HepG2 (cell line): Measurements from ENCODE around the gene URM1. TPM values are rescaled to one million over a fixed set of nuclear protein-coding genes. Genes with fewer than 3 reads are reported as not detected.

ENCODE experiments used
- FIP1L1 ChIP-seq: fragments of 200-400 bp; formaldehyde crosslinking; IDR thresholded peaks from 2 replicates; pipeline ENCODE4 v1.6.1; 2018; ENCODE audit warnings: low read depth, mild to moderate bottlenecking, low read length, moderate library complexity, borderline replicate concordance; ENCODE audit not compliant: insufficient read depth
- FOXA3 ChIP-seq: IDR thresholded peaks from 2 replicates; pipeline ENCODE4 v1.6.1; 2016; ENCODE audit warnings: missing genetic modification reagents, missing compliant biosample characterization
- GABPB1 ChIP-seq: IDR thresholded peaks from 2 replicates; pipeline ENCODE4 v1.6.1; 2016; ENCODE audit warnings: mild to moderate bottlenecking, missing genetic modification reagents, moderate library complexity, missing compliant biosample characterization
- HNRNPL ChIP-seq: fragments of 200-400 bp; formaldehyde crosslinking; IDR thresholded peaks from 2 replicates; pipeline ENCODE4 v1.6.1; 2017; ENCODE audit warnings: mild to moderate bottlenecking, low read depth, low read length
- KDM3A ChIP-seq: IDR thresholded peaks from 2 replicates; pipeline ENCODE4 v1.6.1; 2018; ENCODE audit warnings: low read depth, missing compliant biosample characterization
- KLF16 ChIP-seq, 2 experiments: sonication (generic) in 1 of 2; formaldehyde crosslinking in 1 of 2; IDR thresholded peaks; 2 replicates each; pipeline versions ENCODE4 v1.6.1 to v1.8.0; 2016 to 2023; ENCODE audit warnings: missing genetic modification reagents in 2 of 2, missing compliant biosample characterization in 1 of 2
- MAF1 ChIP-seq: sonication (generic); formaldehyde crosslinking; IDR thresholded peaks from 2 replicates; pipeline ENCODE4 v1.5.0; 2020; ENCODE audit warnings: missing genetic modification reagents, borderline replicate concordance
- MAZ ChIP-seq, 2 experiments: sonication (generic) in 1 of 2; formaldehyde crosslinking in 1 of 2; IDR thresholded peaks; 2 replicates each; pipeline versions ENCODE4 v1.5.0 to v1.6.1; 2012 to 2020; ENCODE audit warnings: low read depth in 2 of 2, mild to moderate bottlenecking in 2 of 2, borderline replicate concordance in 1 of 2, improper control_type of control experiment in 1 of 2, low read length in 1 of 2, missing genetic modification reagents in 1 of 2, moderate library complexity in 1 of 2
- MTF2 ChIP-seq: sonication (generic); formaldehyde crosslinking; IDR thresholded peaks from 2 replicates; pipeline ENCODE4 v1.5.0; 2020; ENCODE audit warnings: missing genetic modification reagents, borderline replicate concordance
- PCBP1 ChIP-seq: fragments of 200-400 bp; formaldehyde crosslinking; IDR thresholded peaks from 2 replicates; pipeline ENCODE4 v1.6.1; 2017; ENCODE audit warnings: mild to moderate bottlenecking, low read depth, low read length, borderline replicate concordance
- REL ChIP-seq: sonication (generic); formaldehyde crosslinking; conservative IDR thresholded peaks from 2 replicates; pipeline ENCODE4 v1.8.0; 2022; ENCODE audit warnings: mild to moderate bottlenecking, missing genetic modification reagents, moderate library complexity
- TCF7L2 ChIP-seq: IDR thresholded peaks from 2 replicates; pipeline ENCODE4 v1.6.1; 2011; ENCODE audit warnings: mild to moderate bottlenecking, low read depth, low read length, moderate library complexity
- TP53 ChIP-seq: sonication (generic); formaldehyde crosslinking; conservative IDR thresholded peaks from 2 replicates; pipeline ENCODE4 v1.4.0; 2020; ENCODE audit warnings: missing genetic modification reagents
- ZFP90 ChIP-seq: sonication (generic); formaldehyde crosslinking; IDR thresholded peaks from 2 replicates; pipeline ENCODE4 v1.8.0; 2022; ENCODE audit warnings: missing genetic modification reagents, mild to moderate bottlenecking, inconsistent platforms, borderline replicate concordance
- ZNF343 ChIP-seq: sonication (generic); formaldehyde crosslinking; IDR thresholded peaks from 2 replicates; pipeline ENCODE4 v1.4.0; 2020; ENCODE audit warnings: mild to moderate bottlenecking, missing genetic modification reagents
- ZNF383 ChIP-seq: sonication (generic); formaldehyde crosslinking; IDR thresholded peaks from 2 replicates; pipeline ENCODE4 v1.4.0; 2020; ENCODE audit warnings: missing genetic modification reagents, mild to moderate bottlenecking, borderline replicate concordance
- ZNF460 ChIP-seq: sonication (generic); formaldehyde crosslinking; IDR thresholded peaks from 2 replicates; pipeline ENCODE4 v1.5.1; 2020; ENCODE audit warnings: missing genetic modification reagents, mild to moderate bottlenecking, borderline replicate concordance
- ZNF543 ChIP-seq: sonication (generic); formaldehyde crosslinking; IDR thresholded peaks from 2 replicates; pipeline ENCODE4 v1.4.0; 2020; ENCODE audit warnings: mild to moderate bottlenecking, missing genetic modification reagents
- ZNF598 ChIP-seq: sonication (generic); formaldehyde crosslinking; IDR thresholded peaks from 2 replicates; pipeline ENCODE4 v1.5.1; 2020; ENCODE audit warnings: mild to moderate bottlenecking, missing genetic modification reagents, borderline replicate concordance
- ZNF614 ChIP-seq: IDR thresholded peaks from 2 replicates; pipeline ENCODE4 v1.6.1; 2018; ENCODE audit warnings: missing biosample characterization, missing genetic modification reagents, inconsistent platforms, borderline replicate concordance
- ZNF7 ChIP-seq: IDR thresholded peaks from 2 replicates; pipeline ENCODE4 v1.6.1; 2016; ENCODE audit warnings: missing biosample characterization, missing genetic modification reagents
- ZNF891 ChIP-seq: sonication (generic); formaldehyde crosslinking; IDR thresholded peaks from 2 replicates; pipeline ENCODE4 v1.5.0; 2020; ENCODE audit warnings: mild to moderate bottlenecking, missing genetic modification reagents
- polyA plus RNA-seq, 8 experiments: library from polyadenylated mRNA; depleted of rRNA in 3 of 8; stranded (reverse) in 7 of 8; unstranded in 1 of 8; fragments of >200 nt; fragmentation: Illumina TruSeq in 4 of 8; extraction: Trizol in 4 of 8; gene quantifications; 2 replicates each; pipeline versions ENCODE4 v1.2.1 to v1.2.3, GENCODE V29; 2011 to 2016; ENCODE audit warnings: low read depth in 4 of 8, missing spikeins in 1 of 8, mixed read lengths in 1 of 8; ENCODE audit not compliant: insufficient read depth in 1 of 8
- total RNA-seq, 5 experiments: library from RNA; depleted of rRNA; stranded (reverse); fragments of >200 nt; fragmentation: Illumina TruSeq; extraction: Trizol; gene quantifications; 2 replicates each; pipeline ENCODE4 v1.2.3, GENCODE V29; 2016; ENCODE audit warnings: low read depth in 1 of 5
- TF ChIP-seq, protein P1 (sequence below): sonication (generic); formaldehyde crosslinking; IDR thresholded peaks from 2 replicates; pipeline ENCODE4 v1.5.0; 2020; ENCODE audit warnings: missing genetic modification reagents, mild to moderate bottlenecking, borderline replicate concordance
- TF ChIP-seq, protein P2 (sequence below): sonication (generic); formaldehyde crosslinking; IDR thresholded peaks from 2 replicates; pipeline ENCODE4 v1.4.0; 2020; ENCODE audit warnings: missing genetic modification reagents

The URM1 gene
- total and polyA plus RNA-seq, 2 of the 13 experiments (the other 11 are each of a cell fraction or from before 2014, with no cell fraction given) = 37.1 to 41.3 TPM

DNA sequence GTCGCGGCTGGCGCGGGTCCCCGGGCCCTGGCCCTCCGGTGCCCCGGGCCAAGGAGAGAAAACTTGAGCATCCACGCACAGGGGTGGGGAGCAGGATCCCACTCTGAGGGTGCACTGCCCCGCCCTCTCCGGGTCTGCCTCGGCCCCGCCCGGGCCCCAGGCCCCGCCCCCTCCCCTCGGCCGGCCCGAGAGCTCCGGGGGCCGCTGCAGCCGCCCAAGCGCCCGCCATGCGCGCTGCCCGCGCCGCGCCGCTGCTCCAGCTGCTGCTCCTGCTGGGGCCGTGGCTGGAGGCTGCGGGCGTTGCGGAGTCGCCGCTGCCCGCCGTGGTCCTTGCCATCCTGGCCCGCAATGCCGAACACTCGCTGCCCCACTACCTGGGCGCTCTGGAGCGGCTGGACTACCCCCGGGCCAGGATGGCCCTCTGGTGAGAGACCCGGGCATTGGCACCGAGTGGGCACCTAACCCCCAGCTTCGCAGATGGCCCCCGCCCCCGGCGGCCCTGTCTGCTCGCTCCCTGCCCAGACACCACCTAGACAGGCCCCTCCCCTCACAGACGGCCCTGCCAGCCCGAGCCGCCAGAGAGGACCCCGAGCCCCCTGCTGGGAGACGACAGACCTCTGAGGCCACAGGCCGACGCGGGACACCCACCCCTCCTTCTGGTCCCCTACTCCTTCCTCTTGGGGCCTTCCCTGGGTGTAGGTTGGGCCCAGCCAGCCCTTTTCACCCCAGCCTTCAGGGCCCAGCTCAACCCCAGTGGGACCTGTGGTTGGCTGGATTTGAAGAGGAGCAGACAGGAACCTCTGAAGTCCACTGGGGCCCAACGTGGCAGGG, 49.7 kb downstream of the URM1 start, which contains the start of gene CERCAM (continued):
- TF ChIP-seq, protein P1, sequence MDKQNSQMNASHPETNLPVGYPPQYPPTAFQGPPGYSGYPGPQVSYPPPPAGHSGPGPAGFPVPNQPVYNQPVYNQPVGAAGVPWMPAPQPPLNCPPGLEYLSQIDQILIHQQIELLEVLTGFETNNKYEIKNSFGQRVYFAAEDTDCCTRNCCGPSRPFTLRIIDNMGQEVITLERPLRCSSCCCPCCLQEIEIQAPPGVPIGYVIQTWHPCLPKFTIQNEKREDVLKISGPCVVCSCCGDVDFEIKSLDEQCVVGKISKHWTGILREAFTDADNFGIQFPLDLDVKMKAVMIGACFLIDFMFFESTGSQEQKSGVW (CRISPR knock-in tag) = no peak
- TF ChIP-seq ZNF598 (CRISPR knock-in tag) (0 out of 2 replicates have a peak, but pooled peaks have one; percentile 51), MAZ (IDR thresholded peaks at IDR 0.05; ENCODE audit: borderline replicate concordance, low read depth, low read length) (no peak), MAZ (CRISPR knock-in tag; IDR thresholded peaks at IDR 0.05; ENCODE audit: low read depth) (0 out of 2 replicates have a peak, but pooled peaks have one; percentile 53), HNRNPL (peak; percentile 94), REL (CRISPR knock-in tag) (no peak), MTF2 (no peak), ZNF343 (CRISPR knock-in tag) (0 out of 2 replicates have a peak, but pooled peaks have one; percentile 25), ZNF614 (CRISPR knock-in tag) (0 out of 2 replicates have a peak, but pooled peaks have one; percentile 14), ZNF460 (CRISPR knock-in tag) (no peak), PCBP1 (0 out of 2 replicates have a peak, but pooled peaks have one; percentile 12), ZNF891 (CRISPR knock-in tag) (0 out of 2 replicates have a peak, but pooled peaks have one; percentile 44), GABPB1 (CRISPR knock-in tag) (peak; percentile 35; the same call in 1 of the 2 replicates), MAF1 (no peak), KDM3A (CRISPR knock-in tag) (no peak), FOXA3 (no peak), ZNF543 (CRISPR knock-in tag) (no peak; the same call in 1 of the 2 replicates), ZNF7 (CRISPR knock-in tag) (no peak), TP53 (no peak), KLF16 (CRISPR knock-in tag; IDR thresholded peaks at IDR 0.05) (no peak), ZNF383 (CRISPR knock-in tag) (no peak), FIP1L1 (no peak), ZFP90 (CRISPR knock-in tag) (0 out of 2 replicates have a peak, but pooled peaks have one; percentile 11), TCF7L2 (no peak)
- TF ChIP-seq, protein P2, sequence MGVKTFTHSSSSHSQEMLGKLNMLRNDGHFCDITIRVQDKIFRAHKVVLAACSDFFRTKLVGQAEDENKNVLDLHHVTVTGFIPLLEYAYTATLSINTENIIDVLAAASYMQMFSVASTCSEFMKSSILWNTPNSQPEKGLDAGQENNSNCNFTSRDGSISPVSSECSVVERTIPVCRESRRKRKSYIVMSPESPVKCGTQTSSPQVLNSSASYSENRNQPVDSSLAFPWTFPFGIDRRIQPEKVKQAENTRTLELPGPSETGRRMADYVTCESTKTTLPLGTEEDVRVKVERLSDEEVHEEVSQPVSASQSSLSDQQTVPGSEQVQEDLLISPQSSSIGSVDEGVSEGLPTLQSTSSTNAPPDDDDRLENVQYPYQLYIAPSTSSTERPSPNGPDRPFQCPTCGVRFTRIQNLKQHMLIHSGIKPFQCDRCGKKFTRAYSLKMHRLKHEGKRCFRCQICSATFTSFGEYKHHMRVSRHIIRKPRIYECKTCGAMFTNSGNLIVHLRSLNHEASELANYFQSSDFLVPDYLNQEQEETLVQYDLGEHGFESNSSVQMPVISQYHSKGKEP (CRISPR knock-in tag) = no peak
